GM18526 (cell line): ENCODE data around the gene CLEC2A.

Experiments used
- POLR2A ChIP-seq: IDR thresholded peaks from 3 replicates; pipeline ENCODE4 v1.6.1; 2011; ENCODE audit not compliant: insufficient read length; ENCODE audit errors: extremely low read depth

CLEC2A gene, protein sequence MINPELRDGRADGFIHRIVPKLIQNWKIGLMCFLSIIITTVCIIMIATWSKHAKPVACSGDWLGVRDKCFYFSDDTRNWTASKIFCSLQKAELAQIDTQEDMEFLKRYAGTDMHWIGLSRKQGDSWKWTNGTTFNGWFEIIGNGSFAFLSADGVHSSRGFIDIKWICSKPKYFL

DNA sequence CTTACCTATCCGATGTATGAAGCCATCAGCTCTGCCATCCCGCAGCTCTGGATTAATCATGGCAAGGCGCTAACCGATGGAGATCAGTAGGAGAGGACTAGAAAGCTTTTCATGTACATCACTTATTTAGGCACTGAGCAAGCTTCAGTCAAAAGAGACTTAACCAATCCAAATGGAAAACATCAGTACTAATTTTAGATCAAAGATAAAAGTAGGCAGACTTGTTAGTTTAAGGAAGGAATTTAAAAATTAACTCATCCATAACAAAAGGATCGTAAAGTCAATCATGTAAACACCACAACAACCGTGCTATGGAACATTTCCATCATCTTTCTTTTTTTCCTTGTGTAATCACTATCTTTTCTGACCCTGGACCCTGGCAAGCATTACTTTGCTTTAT, at the start of gene CLEC2A:
TSS of gene CLEC2A (minus strand) at position 101 of the 400 bp plus-strand sequence. CDS start at position 60, 41 bp downstream.
- TF ChIP-seq POLR2A, result no peak

DNA sequence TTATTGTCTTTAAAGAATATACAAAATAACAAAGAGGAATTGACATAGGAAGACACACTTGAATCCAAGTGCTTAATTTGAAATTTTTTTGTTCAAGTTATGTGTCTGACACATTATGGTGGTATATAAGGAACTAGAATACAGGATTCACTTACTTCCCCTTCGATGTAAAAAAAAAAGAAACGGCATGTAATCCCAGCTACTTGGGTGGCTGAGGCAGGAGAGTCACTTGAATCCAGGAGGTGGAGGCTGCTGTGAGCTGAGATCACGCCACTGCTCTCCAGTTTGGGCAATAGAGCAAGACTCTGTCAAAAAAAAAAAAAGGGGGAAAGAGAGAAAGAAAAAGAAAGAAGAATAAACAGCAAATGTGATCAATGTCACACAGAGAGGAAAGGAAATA, 48.0 kb upstream of the CLEC2A start:
- TF ChIP-seq POLR2A, result no peak

DNA sequence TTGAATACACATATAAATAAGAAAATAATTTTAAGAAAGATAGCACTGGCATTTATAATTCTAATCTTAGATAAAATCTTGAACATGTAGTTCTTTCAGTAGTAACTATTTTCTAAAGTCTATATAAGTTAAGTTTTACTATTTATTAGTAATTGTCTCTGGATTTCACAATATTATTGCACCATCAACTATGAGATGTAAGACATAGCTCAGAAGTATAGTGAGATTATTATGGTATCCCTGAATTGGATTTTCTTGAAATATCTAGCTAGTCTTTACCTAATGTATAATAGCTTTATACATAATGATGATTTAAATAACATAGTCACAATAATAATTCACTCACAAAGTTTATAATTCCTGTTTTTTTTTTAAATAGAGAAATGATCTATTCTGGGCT, 45.7 kb upstream of the CLEC2A start:
- TF ChIP-seq POLR2A, result no peak

DNA sequence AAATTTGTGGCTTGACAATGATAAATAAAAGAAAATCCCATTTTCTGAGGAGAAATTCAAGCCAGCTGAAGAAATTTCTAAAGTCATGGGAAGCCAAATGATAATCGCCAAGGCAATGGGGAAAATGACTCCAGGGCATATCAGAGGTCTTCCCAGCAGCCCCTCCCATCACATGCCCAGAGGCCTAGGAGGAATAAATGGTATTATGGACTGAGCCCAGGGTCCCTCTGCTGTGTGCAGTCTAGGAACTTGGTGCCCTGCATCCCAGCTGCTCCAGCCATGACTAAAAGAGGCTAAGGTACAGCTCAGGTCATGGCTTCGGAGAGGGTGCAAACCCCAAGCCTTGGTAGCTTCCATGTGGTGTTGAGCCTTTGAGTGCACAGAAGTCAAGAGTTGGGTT, 43.4 kb upstream of the CLEC2A start:
- no peak for TF ChIP-seq POLR2A

DNA sequence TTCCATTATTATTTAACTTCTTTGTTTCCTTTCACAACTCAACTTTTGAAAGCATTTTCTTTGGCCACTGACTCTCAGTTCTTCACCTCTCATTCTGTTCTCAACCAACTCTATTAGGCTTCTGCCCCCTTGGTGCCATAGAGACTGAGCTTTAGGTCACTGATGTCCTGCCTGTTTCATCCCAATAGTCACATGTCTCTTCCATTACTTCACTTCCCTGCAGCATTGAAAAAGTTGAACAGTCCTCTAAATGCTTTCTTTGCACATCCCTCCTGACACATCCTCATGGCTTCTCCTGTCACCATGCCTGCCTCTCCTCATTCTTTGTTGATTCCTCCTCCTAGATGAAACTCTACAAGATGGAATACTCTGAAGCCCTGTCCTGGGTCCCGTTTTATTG, 41.8 kb upstream of the CLEC2A start:
- TF ChIP-seq POLR2A, result no peak

DNA sequence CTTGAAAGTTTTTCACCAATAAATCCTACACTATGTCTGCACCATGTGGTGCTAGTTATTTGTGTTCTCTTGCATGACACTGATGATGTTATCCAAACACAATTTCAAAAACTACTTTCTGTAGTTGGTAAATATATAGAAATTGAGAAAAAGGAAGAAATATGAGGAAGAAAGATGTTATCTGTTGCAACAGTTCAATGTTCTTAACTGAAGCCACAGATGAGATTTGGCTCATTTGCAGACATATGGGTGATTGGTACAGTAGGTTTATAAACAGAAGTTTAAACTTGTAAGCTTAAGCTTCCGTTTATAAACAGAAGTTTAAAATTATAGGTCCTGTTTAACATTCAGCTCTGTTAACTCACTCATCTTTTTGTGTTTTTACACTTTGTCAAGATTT, 39.0 kb upstream of the CLEC2A start, which contains the start of gene CLEC12A:
TSS of gene CLEC12A (plus strand) at position 229 of the 400 bp plus-strand sequence. CDS start 188 bp downstream, outside the sequence.
- TF ChIP-seq POLR2A, result no peak

DNA sequence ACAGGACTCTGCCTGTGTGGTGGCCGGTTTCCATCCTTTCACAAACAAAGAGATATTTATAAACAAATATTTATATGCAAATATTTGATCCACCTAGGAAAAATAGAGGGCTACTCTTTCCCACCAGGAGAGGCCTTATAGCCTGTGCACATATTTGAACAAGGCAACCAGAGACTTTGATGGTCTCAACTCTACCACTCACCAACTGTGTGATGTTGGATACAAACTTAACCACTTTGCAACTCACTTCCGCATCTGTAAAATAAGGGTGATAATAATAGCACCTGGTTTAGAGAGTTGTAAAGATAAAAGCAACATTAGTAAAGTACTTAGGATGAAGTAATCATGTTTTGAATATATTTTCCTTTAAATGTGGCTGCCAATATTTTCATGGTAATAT, 37.5 kb upstream of the CLEC2A start:
- no peak for TF ChIP-seq POLR2A

DNA sequence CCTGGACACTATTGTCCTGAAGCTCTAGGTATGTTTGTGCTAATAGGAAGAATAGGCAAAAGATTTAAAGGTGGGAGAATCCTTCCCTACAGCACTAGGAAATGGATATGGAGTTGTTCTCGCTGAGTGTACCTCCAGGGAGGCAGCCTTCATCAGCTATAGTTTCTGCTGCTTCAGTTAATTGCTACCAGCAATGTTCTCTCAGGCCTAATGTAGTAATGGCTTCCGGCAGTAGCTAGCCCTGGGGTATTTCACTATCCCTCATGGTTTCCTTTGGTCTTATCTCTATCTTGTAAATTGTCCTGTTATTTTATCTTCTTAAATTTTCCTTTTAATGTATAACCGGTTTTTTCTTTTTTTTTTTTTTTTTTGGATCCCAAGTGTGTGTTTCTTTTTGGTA, 29.7 kb upstream of the CLEC2A start:
- no peak for TF ChIP-seq POLR2A

DNA sequence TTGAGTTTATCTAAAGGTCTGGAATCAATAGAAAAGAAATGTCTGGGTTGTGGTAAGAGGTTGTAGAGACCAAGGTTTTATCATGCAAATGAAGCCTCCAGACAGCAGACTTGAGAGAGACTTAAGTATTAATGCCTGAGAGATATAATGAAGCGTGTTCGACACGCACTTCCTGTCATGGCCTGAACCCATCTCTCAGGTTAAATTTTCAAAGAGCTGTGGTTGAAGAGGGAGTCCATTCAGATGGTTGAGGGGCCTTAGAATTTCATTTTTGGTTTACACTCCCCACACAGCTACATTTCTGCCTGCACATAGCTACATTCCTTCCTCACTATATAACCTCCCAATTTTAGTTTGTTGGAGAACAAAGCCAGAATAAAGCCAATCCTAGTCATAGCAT, 28.9 kb upstream of the CLEC2A start:
- no peak for TF ChIP-seq POLR2A

DNA sequence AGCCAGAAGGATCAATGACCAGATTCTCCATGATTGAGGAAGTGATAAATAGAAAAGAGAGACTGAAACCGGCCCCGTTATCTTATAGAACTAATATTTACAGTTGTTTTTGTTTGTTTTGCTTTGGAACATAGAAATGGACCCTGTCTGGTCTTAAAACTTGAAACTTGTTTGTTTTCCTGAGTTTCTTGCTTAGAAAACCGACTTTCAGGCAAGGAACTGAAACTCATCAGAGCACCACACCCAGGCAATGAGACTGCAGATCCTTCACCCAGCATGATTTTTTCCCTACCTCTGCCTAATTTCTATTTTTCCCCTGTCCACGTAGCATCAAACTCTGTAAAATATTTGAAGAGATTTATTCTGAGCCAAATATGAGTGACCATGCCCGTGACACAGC, 28.4 kb upstream of the CLEC2A start:
- no peak for TF ChIP-seq POLR2A

DNA sequence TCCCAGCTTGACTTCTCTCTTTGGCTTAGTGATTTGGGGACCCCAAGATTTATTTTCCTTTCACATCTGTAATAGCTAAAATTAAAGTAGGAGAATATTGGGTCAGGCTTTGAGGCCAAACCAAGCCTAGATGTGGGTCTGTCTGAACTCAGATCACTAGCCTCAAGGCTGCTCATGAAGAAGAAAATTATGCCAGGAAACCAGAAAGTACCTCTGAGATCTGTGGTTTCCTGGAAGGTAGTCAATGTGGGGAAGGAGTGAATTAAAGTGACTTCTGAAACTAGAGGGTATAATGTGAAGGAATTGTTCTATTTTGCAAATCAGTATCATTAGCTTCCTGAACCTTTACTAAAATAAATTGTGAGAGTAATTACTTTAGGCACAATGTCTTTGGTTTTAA, 25.7 kb upstream of the CLEC2A start:
- no peak for TF ChIP-seq POLR2A

DNA sequence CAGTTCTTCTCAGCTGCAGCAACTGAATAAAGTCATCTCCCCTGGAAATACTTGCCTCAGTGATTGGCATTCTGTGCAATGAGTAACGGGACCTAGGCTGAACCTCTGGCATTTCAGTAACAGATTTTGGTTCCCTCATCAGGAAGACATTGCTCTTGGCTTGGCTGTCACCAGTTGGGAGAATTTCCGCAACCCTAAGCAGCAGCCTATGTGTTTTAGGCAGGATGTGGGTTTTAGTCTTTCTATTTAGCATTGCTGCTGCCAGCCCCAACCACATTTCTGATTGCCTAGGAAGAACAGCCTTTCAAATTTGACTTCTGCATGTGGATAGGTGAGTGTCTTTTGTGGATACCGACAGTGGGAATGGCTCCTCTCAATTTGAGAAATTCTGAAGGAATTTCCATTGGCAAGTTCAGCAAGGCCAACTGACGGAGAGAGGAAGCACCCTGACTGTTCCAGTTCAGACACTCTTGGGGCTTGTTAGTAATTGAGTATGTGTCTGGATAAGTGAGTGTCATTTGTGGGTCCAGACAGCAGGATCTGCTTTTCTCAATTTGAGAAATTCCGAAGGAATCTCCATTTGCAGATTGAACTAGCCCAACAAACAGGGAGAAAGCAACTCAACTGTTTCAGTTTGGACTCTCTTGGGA, 19.0 kb upstream of the CLEC2A start:
- TF ChIP-seq POLR2A, result no peak

DNA sequence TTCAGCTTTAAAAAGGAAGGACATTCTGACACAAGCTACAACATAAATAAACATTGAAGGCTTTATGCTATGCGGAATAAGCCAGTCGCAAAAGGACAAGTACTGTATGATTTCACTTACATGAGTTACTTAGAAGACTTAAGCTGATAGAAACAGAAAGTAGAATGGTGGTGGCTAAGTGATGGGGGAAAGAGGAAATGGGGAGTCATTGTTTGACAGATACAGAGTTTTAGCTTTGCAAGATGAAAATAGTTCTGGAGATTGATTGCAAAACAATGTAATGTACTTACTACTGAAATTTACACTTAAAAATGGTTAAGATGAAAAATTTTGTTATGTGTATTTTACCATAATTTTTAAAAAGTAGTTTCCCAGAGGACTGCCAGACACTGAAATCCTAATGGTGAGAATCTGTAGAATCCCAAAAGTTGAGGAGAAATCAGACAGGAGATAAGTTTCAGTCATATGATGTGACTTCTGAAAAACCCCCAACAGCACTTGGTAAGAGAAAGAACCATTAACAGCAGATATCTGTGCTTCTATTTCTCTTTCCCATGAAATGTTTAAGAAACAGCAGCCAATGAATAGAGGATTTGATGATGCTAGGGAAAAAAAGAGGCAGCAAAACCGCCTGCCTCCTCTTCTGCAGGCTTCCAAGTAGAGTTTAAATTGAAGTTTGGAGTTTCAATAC, 16.6 kb upstream of the CLEC2A start:
- TF ChIP-seq POLR2A, result no peak

DNA sequence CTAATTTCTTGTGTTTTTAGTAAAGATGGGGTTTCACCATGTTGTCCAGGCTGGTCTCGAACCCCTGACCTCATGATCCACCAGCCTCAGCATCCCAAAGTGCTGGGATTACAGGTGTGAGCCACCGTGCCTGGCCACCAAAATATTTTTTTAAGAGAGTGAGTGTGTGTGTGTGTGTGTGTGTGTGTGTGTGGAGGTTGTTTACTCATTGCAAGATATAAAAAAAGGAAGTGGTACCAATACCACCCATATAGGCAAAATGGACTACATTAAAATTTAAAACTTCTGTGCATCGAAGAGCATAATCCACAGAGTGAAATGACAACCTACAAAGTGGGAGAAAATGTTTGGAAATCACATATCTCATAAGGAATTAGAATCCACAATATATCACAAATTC, 15.5 kb upstream of the CLEC2A start:
- TF ChIP-seq POLR2A, result no peak

DNA sequence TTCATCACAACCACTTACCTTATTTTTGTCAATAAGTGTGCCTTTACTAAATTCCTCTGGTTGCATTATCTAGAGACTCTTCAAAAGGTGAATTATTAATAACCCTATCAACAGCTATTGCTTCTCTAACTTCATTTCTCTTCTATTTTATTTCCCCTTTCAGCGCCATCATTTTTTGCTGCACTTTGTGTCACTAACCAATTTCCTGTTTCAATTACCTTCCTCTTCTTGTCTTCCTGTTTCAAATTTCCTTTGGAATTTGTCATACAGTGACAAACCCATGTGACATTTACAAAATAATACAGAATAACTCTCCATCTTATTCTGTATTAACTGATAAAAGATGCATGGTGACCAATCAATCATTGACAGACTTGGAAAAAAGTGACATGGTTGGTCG, 12.2 kb upstream of the CLEC2A start:
- TF ChIP-seq POLR2A, result no peak

DNA sequence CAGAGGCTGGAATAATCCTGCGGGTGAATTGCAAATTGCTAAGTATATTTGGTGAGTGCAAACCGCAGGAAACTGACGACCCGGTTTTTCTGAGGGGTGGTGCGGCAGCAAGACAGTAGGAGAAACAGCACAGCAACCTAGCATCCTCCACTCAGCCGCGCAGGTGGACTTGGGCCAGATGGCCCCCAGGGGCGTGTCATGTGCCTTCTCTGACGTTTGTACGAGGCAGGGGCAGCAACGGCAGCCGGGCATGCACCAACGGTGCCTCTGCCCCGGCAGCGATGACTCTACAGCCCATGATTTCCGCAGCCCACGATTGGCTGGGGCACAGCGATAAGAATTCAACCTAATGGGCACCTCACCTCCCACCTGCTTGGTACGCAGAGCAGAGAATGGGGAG, 11.1 kb upstream of the CLEC2A start:
- no peak for TF ChIP-seq POLR2A

DNA sequence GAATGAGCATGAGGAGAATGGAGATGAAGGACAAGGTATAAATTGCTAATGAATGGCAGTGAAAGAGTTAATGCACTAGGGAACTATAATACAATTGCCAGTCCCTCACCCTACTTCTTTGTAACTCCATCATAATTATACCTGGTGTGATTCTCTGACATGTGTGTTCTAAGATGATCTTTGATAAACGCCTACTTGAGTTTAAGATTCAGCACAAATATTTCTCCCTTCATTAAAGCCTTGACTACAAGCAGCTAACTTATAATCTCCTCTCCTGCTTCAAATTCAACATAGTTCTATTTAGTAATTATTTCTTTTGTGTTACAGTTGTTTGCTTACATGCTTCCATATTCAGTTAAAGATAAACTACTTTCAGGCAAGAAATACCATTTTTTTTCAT, 9.7 kb upstream of the CLEC2A start:
- no peak for TF ChIP-seq POLR2A

DNA sequence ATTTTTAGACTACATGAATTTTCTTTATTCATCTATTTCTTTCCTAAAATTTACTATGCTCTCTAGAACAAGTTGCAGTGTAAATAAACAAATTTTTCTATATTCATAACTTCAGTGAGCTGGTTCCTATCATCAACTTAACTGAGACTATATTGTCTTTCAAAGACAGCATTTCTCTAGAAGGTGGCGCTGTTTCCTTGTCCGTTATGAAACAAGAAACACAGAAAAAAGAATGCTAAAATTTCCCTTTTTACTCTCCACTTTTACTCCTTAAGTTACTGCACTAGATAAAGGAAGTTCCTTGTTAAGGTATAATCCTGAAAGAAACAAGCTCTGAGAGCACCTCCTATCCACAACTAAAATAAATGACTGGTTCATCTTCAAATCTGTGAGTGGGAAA, 8.2 kb upstream of the CLEC2A start:
- no peak for TF ChIP-seq POLR2A
